T-cell (primary cell): ENCODE results near the gene MAP4K5. TPM values are rescaled to one million over a fixed set of nuclear protein-coding genes. Genes with fewer than 3 reads are reported as not detected.

Experiments
- ATAC-seq, 4 experiments: fragments of 200-7000 bp in 3 of 4; fragments of 150-1000 bp in 1 of 4; cut with Tn5 transposase; replicated peaks in 1 of 4; 1 replicate in 3 of 4; 2 replicates in 1 of 4; pipeline ENCODE4 v1.10.0; 2021; ENCODE audit warnings: moderate library complexity in 3 of 4, mild to moderate bottlenecking in 2 of 4, moderate number of reproducible peaks in 1 of 4
- CTCF ChIA-PET, 2 donors: fragments of 300-600 bp; sonication (Branson Sonifier 250); formaldehyde crosslinking; loops; one replicate each; lab custom pipeline; 2022; ENCODE audit warnings: antibody characterized with exemption in 2 of 2; lab: Charles Lee
- POLR2A ChIA-PET, 2 donors: fragments of 300-600 bp; sonication (Branson Sonifier 250); formaldehyde crosslinking; loops; one replicate each; lab custom pipeline; 2022; ENCODE audit warnings: antibody characterized with exemption in 2 of 2; lab: Charles Lee
- DNase-seq, 35 experiments: peaks; one replicate each; pipeline versions ENCODE4 v3.0.0 to v3.0.0-alpha.2; 2013 to 2023
- H3K27ac ChIP-seq: one replicate; pipeline ENCODE4 v1.5.1; 2013; ENCODE audit warnings: low read length
- H3K27me3 ChIP-seq, 2 experiments: replicated peaks in 1 of 2; 1 replicate in 1 of 2; 2 replicates in 1 of 2; pipeline versions ENCODE4 v1.6.1 to v1.7.0; 2013; ENCODE audit warnings: low read length in 1 of 2, mixed read lengths in 1 of 2; ENCODE audit not compliant: control insufficient read depth in 2 of 2, insufficient read depth in 2 of 2; ENCODE audit errors: extremely low read depth in 1 of 2
- H3K36me3 ChIP-seq, 2 donors: 1 replicate in 1 of 2; 2 replicates in 1 of 2; pipeline versions ENCODE4 v1.6.1 to v1.7.0; 2013; ENCODE audit warnings: low read length in 1 of 2; ENCODE audit not compliant: control insufficient read depth in 2 of 2, insufficient read depth in 1 of 2; ENCODE audit errors: extremely low read depth in 1 of 2
- H3K4me1 ChIP-seq, 2 experiments: 1 replicate in 1 of 2; 2 replicates in 1 of 2; pipeline versions ENCODE4 v1.6.1 to v1.7.0; 2013; ENCODE audit warnings: low read length in 2 of 2, mixed read lengths in 1 of 2; ENCODE audit not compliant: insufficient read depth in 2 of 2, control insufficient read depth in 1 of 2; ENCODE audit errors: extremely low read depth in 1 of 2
- H3K4me3 ChIP-seq, 2 donors: 1 replicate in 1 of 2; 2 replicates in 1 of 2; pipeline versions ENCODE4 v1.5.1 to v1.7.0; 2013; ENCODE audit warnings: mild to moderate bottlenecking in 2 of 2, low read length in 1 of 2, moderate library complexity in 1 of 2; ENCODE audit not compliant: control insufficient read depth in 1 of 2; ENCODE audit errors: extremely low read depth in 1 of 2
- H3K9me3 ChIP-seq: 2 replicates; pipeline ENCODE4 v1.7.0; 2013
- H3K27ac Mint-ChIP-seq, 2 donors: one replicate each; pipeline ENCODE4 v1.8.0; 2020 to 2021; ENCODE audit warnings: mild to moderate bottlenecking in 2 of 2, mixed read lengths in 2 of 2
- H3K27me3 Mint-ChIP-seq, 2 donors: one replicate each; pipeline ENCODE4 v1.8.0; 2021 to 2022; ENCODE audit warnings: mixed read lengths in 2 of 2
- H3K36me3 Mint-ChIP-seq: one replicate; pipeline ENCODE4 v1.8.0; 2021; ENCODE audit warnings: mixed read lengths
- H3K4me1 Mint-ChIP-seq, 3 donors: one replicate each; pipeline ENCODE4 v1.8.0; 2020 to 2022; ENCODE audit warnings: mixed read lengths in 3 of 3, mild to moderate bottlenecking in 1 of 3
- H3K4me3 Mint-ChIP-seq, 3 donors: one replicate each; pipeline ENCODE4 v1.8.0; 2020 to 2022; ENCODE audit warnings: mild to moderate bottlenecking in 3 of 3, mixed read lengths in 3 of 3, moderate library complexity in 3 of 3
- H3K9me3 Mint-ChIP-seq, 3 donors: one replicate each; pipeline ENCODE4 v1.8.0; 2020 to 2022; ENCODE audit warnings: mixed read lengths in 3 of 3
- WGBS: methylation state at CpG from one replicate; pipeline ENCODE4 v1.1.5; 2013; ENCODE audit warnings: missing lambda C conversion rate; ENCODE audit not compliant: insufficient coverage; 5-methylcytosine and 5-hydroxymethylcytosine counted together
- total RNA-seq, 35 experiments: library from RNA in 6 of 35; stranded (reverse) in 6 of 35; fragments of 120-200 nt in 1 of 35; gene quantifications; one replicate each; pipeline versions ENCODE4 v1.2.1 to v1.2.4 and lab custom pipeline; 2013 to 2026

MAP4K5 gene
- total RNA-seq, 5 donors from 2014 or later (not counting 1 experiment from before 2014, with no cell fraction given), result 33.5 to 48.2 (median 44.6) TPM

GRCh38 chr14:50432131-50432530, 100.2 kb downstream of the MAP4K5 start:
- POLR2A ChIA-PET, result no interaction called here
- ATAC-seq, result no peak

DNA sequence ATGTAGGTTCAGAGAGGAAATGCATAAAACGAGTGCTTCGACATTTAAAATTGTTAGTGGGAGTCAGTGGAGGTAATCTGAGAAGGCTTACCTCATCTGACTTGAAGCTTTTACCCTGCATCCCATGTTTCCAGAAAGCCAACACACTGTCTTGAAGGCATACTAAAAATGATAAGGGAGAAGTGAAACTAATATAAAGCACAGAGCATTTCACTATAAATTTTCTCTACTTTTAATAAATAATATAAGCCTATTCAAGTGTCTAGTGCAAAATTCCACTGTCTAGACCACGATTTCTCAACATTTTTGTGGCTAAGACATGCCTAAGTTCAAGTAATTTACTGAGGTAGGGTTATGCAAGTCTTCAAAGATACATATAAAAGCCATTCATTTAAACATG, 106.6 kb downstream of the MAP4K5 start:
- no peaks in the 10 kb centered on the region for H3K9me3 ChIP-seq
- Mint-ChIP-seq H3K4me3 (no peak overlapping the region), H3K4me1 (no peaks in the 10 kb centered on the region), H3K36me3 (peaks cover 33% of the 10 kb centered on the region), H3K27me3 (no peaks in the 10 kb centered on the region), H3K27ac (no peak overlapping the region), H3K9me3 (no peaks in the 10 kb centered on the region)
- no peaks in the 10 kb centered on the region for H3K4me1 ChIP-seq
- no CpG with 5 or more reads among the region's 3 CpGs for WGBS
- H3K4me3 ChIP-seq, result no peak overlapping the region
- ChIA-PET CTCF (interaction anchor here (0.5 to 0.9 kb wide), 2 partner anchors 90 to 279 kb away, joined by 3 read pairs; no protein-coding TSS in a partner anchor), POLR2A (no interaction called here)
- no peak for DNase-seq
- ATAC-seq, result no peak
- no peak overlapping the region for H3K27ac ChIP-seq
- peaks cover 8 to 32% of the 10 kb centered on the region in 2 donors for H3K36me3 ChIP-seq
- no peaks in the 10 kb centered on the region for H3K27me3 ChIP-seq

More at GRCh38 chr14:50432131-50432530, 100.2 kb downstream of the MAP4K5 start:
- Mint-ChIP-seq H3K9me3 (peaks cover 0 to 3% (median 0%) of the 10 kb centered on the region in 3 donors), H3K27ac (no peak overlapping the region), H3K27me3 (no peaks in the 10 kb centered on the region), H3K4me1 (no peaks in the 10 kb centered on the region), H3K4me3 (no peak overlapping the region), H3K36me3 (peaks cover 60% of the 10 kb centered on the region)
- no peak overlapping the region for H3K27ac ChIP-seq
- H3K36me3 ChIP-seq, result peaks cover 0 to 38% of the 10 kb centered on the region in 2 donors
- H3K27me3 ChIP-seq, result no peaks in the 10 kb centered on the region
- DNase-seq, result no peak
- CTCF ChIA-PET, result no interaction called here
- H3K9me3 ChIP-seq, result peaks cover under 1% of the 10 kb centered on the region
- no peak overlapping the region for H3K4me3 ChIP-seq
- no CpG with 5 or more reads among the region's 1 CpG for WGBS
- H3K4me1 ChIP-seq, result no peaks in the 10 kb centered on the region

DNA sequence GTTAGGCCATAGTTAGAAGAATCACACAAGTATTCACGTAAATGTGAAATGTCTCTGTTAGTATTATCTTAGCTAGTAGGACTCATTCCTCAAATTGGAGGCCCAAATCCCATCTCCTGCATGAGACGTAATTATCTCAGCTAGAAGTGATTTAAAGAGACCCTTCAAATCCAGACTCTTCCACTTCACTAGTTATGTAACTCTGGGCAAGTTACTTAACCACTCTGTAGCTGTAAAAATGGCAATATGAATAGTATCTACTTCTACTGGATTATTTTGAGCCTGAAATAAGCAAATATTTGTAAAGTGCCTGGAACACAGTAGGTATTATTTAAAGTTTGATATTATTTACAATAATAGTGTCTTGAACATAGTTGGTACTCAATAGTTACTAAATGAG, 107.3 kb downstream of the MAP4K5 start:
- Histone ChIP-seq H3K27me3 (no peaks in the 10 kb centered on the region), H3K36me3 (peaks cover 8 to 35% of the 10 kb centered on the region in 2 donors), H3K27ac (no peak overlapping the region), H3K4me1 (no peaks in the 10 kb centered on the region), H3K4me3 (no peak overlapping the region), H3K9me3 (no peaks in the 10 kb centered on the region)
- Mint-ChIP-seq H3K4me3 (no peak overlapping the region), H3K27ac (no peak overlapping the region), H3K4me1 (no peaks in the 10 kb centered on the region), H3K27me3 (no peaks in the 10 kb centered on the region), H3K9me3 (no peaks in the 10 kb centered on the region), H3K36me3 (peaks cover 39% of the 10 kb centered on the region)
- ChIA-PET CTCF (no interaction called here), POLR2A (no interaction called here)
- ATAC-seq, result no peak
- DNase-seq, result no peak
- WGBS, result no CpG with 5 or more reads among the region's 2 CpGs

GRCh38 chr14:50423529-50423928, 108.8 kb downstream of the MAP4K5 start:
- Histone ChIP-seq H3K27ac (no peak overlapping the region), H3K36me3 (peaks cover 8 to 41% of the 10 kb centered on the region in 2 donors), H3K27me3 (no peaks in the 10 kb centered on the region), H3K9me3 (no peaks in the 10 kb centered on the region), H3K4me1 (no peaks in the 10 kb centered on the region), H3K4me3 (no peak overlapping the region)
- H3K4me1 Mint-ChIP-seq, result no peaks in the 10 kb centered on the region
- H3K9me3 Mint-ChIP-seq, result no peaks in the 10 kb centered on the region
- H3K4me3 Mint-ChIP-seq, result no peak overlapping the region
- H3K36me3 Mint-ChIP-seq, result peaks cover 46% of the 10 kb centered on the region
- DNase-seq (no peak), ATAC-seq (no peak)
- 100% methylated on average over 2 of the region's 3 CpGs for WGBS
- POLR2A ChIA-PET, result no interaction called here
- no peak overlapping the region for H3K27ac Mint-ChIP-seq
- no peaks in the 10 kb centered on the region for H3K27me3 Mint-ChIP-seq
- CTCF ChIA-PET, result interaction anchor here in 1 of 2 donors (0.8 kb wide), 1 partner anchor 265 kb away, joined by 4 read pairs; no protein-coding TSS in a partner anchor

GRCh38 chr14:50421499-50421898, 110.9 kb downstream of the MAP4K5 start:
- DNase-seq (no peak), ATAC-seq (no peak)
- CTCF ChIA-PET, result interaction anchor here in 1 of 2 donors (0.7 kb wide), 1 partner anchor 9 kb away, joined by 3 read pairs; no protein-coding TSS in a partner anchor
- Mint-ChIP-seq H3K36me3 (peaks cover 57% of the 10 kb centered on the region), H3K4me3 (no peak overlapping the region), H3K4me1 (no peaks in the 10 kb centered on the region), H3K9me3 (no peaks in the 10 kb centered on the region), H3K27ac (no peak overlapping the region), H3K27me3 (no peaks in the 10 kb centered on the region)
- WGBS, result no CpG with 5 or more reads among the region's 7 CpGs
- no peak overlapping the region for H3K4me3 ChIP-seq
- peaks cover 11 to 43% of the 10 kb centered on the region in 2 donors for H3K36me3 ChIP-seq
- H3K27me3 ChIP-seq, result no peaks in the 10 kb centered on the region
- no peak overlapping the region for H3K27ac ChIP-seq
- H3K9me3 ChIP-seq, result no peaks in the 10 kb centered on the region
- POLR2A ChIA-PET, result no interaction called here
- H3K4me1 ChIP-seq, result no peaks in the 10 kb centered on the region

GRCh38 chr14:50417853-50418252, 114.5 kb downstream of the MAP4K5 start:
- H3K9me3 ChIP-seq, result no peaks in the 10 kb centered on the region
- no peak overlapping the region for H3K27ac ChIP-seq
- H3K4me1 Mint-ChIP-seq, result no peaks in the 10 kb centered on the region
- 86% methylated on average over 1 of the region's 2 CpGs for WGBS
- no peak overlapping the region for H3K4me3 Mint-ChIP-seq
- ATAC-seq, result no peak
- ChIA-PET CTCF (interaction anchor here in 1 of 2 donors (1.0 kb wide), 1 partner anchor 443 kb away, joined by 7 read pairs; no protein-coding TSS in a partner anchor), POLR2A (no interaction called here)
- no peak overlapping the region for H3K4me3 ChIP-seq
- no peaks in the 10 kb centered on the region for H3K27me3 ChIP-seq
- H3K27me3 Mint-ChIP-seq, result no peaks in the 10 kb centered on the region
- H3K9me3 Mint-ChIP-seq, result peaks cover 0 to 17% (median 9%) of the 10 kb centered on the region in 3 donors
- no peaks in the 10 kb centered on the region for H3K4me1 ChIP-seq
- H3K36me3 Mint-ChIP-seq, result peaks cover 68% of the 10 kb centered on the region
- no peak for DNase-seq
- H3K36me3 ChIP-seq, result peaks cover 11 to 26% of the 10 kb centered on the region in 2 donors
- no peak overlapping the region for H3K27ac Mint-ChIP-seq
